Measurements from ENCODE around the gene SLC38A3. TPM values are rescaled to one million over a fixed set of nuclear protein-coding genes. Genes with fewer than 3 reads are reported as not detected.

The SLC38A3 gene
- total RNA-seq, 2 experiments from 2014 or later, result 0.29 TPM; not detected in 1

DNA sequence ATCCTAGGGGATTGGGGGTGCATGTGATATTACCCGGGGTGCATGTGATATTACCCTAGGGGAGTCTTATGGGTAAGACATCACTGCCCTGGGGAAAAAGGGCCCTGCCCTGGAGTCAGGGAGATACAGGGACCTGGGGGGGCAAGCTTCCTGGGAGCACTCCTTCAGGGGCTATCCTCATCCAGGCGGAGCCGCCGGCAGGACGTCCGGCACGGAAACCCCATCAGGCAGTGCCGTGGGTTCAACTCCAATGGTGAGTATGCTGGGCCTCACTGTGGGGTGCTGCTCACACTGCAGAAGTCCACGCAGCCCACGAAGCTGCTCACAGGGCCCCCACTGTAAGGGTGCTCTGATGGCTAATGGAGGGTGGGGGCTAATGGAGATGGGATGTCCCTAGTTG lies 19.0 kb upstream of the SLC38A3 start:
- CTCF ChIA-PET, result interaction anchor here (0.6 to 3.1 kb wide), 3 partner anchors 9 to 74 kb away, joined by 3 to 11 read pairs (median 6); no protein-coding TSS in a partner anchor
- POLR2A ChIA-PET, result no interaction called here

DNA sequence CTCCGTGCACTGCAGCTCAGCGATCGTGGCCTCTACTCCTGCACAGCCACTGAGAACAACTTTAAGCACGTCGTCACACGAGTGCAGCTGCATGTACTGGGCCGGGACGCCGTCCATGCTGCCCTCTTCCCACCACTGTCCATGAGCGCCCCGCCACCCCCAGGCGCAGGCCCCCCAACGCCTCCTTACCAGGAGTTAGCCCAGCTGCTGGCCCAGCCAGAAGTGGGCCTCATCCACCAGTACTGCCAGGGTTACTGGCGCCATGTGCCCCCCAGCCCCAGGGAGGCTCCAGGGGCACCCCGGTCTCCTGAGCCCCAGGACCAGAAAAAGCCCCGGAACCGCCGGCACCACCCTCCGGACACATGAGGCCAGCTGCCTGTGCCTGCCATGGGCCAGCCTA lies 17.3 kb upstream of the SLC38A3 start:
- POLR2A ChIA-PET, result no interaction called here
- CTCF ChIA-PET, result interaction anchor here (1.5 to 3.1 kb wide), 2 partner anchors 34 to 38 kb away, joined by 3 to 11 read pairs; no protein-coding TSS in a partner anchor

DNA sequence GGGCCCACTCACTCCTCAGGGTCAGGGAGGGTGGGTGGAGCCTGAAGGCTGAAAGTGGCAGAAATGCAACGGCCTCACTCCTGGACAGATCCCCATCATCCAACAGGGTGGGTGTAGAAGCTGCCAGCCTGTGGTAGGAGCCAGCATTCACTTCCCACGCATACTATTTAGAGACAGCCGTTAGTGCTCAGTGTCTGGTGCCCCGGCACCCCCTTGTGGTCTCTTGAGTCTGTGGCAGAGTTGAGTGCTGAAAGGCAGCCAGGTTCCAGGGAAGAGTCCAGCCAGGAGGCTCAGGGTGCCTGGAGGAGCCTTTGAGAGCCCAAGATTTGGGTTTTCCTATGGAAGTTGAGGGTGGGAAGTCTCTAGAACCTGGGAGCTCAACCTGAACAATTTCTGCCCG lies 15.8 kb upstream of the SLC38A3 start:
- CTCF ChIA-PET, result interaction anchor here (0.6 to 3.1 kb wide), 7 partner anchors 33 to 110 kb away, joined by 3 to 11 read pairs (median 3); no protein-coding TSS in a partner anchor
- POLR2A ChIA-PET, result no interaction called here

DNA sequence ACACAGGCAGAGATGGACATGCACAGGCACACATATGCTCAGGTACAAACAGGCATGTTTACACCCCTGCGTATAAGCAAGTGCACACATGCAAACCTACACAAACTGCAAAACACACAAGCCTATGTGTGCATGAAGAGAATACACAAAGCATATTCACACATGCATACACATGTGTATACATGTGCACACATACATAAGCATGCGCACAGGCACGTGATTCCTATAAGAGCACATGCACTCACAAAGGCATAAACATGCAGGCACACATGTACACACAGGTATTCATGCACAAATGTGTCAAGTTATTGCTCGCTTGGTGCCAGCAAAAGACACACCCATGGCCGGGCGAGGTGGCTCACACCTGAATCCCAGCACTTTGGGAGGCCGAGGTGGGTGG lies 15.1 kb upstream of the SLC38A3 start:
- CTCF ChIA-PET, result interaction anchor here (0.6 to 6.9 kb wide), 3 partner anchors 34 to 70 kb away, joined by 3 to 190 read pairs (median 3); no protein-coding TSS in a partner anchor
- POLR2A ChIA-PET, result no interaction called here

DNA sequence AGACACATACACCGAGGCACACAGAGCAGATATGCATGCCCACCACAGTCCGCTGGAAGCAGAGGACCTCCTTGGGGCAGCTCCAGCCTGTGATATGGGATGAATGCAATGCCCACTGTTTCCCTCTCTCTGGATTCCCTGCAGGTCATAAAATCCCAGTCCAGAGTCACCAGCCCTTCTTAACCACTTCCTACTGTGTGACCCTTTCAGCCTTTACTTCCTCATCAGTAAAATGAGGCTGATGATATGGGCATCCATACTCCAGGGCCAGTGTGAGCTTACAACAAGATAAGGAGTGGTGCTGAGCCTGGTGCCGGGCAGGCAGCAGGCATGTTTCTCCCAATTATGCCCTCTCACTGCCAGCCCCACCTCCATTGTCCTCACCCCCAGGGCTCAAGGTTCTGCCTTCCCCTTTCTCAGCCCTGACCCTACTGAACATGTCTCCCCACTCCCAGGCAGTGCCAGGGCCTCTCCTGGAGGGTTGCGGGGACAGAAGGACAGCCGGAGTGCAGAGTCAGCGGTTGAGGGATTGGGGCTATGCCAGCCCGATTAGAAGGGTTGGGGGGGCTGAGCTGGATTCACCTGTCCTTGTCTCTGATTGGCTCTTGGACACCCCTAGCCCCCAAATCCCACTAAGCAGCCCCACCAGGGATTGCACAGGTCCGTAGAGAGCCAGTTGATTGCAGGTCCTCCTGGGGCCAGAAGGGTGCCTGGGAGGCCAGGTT lies 14.0 kb upstream of the SLC38A3 start, which contains the start of gene GNAT1:
TSS of gene GNAT1 (plus strand) at position 675 of the 725 bp plus-strand sequence. CDS start 116 bp downstream, outside the sequence.
- ChIA-PET CTCF (interaction anchor here (1.1 to 6.9 kb wide), 7 partner anchors 19 to 86 kb away, joined by 3 to 190 read pairs (median 4); no protein-coding TSS in a partner anchor), POLR2A (interaction anchor here (1.7 kb wide), 1 partner anchor 35 kb away, joined by 4 read pairs; no protein-coding TSS in a partner anchor)

DNA sequence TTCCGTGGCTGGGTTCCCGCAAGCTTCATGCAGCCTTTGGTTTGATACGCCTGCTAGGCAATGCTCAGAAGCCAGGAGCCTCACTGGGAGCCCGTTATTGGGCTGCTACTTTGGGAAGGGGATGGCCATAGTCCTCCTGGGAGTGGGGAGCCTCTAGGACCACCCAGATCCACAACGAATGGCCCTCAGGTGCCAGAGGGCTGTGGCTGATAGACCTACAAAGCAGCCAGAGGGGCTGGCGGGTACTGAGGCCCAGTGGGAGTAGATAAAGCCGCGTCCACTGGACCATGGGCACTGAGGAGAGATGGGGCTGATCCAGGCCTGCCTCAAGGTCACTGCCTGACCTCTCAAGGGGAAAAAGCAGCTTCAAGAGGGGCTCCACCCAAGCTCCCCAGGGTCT lies 12.9 kb upstream of the SLC38A3 start:
- ChIA-PET CTCF (interaction anchor here (0.5 to 6.9 kb wide), 19 partner anchors 11 to 213 kb away, joined by 3 to 190 read pairs (median 4); partner anchors contain the start of genes LSMEM2 and SLC38A3), POLR2A (interaction anchor here (0.5 to 1.7 kb wide), 2 partner anchors 34 to 74 kb away, joined by 4 read pairs; no protein-coding TSS in a partner anchor)

DNA sequence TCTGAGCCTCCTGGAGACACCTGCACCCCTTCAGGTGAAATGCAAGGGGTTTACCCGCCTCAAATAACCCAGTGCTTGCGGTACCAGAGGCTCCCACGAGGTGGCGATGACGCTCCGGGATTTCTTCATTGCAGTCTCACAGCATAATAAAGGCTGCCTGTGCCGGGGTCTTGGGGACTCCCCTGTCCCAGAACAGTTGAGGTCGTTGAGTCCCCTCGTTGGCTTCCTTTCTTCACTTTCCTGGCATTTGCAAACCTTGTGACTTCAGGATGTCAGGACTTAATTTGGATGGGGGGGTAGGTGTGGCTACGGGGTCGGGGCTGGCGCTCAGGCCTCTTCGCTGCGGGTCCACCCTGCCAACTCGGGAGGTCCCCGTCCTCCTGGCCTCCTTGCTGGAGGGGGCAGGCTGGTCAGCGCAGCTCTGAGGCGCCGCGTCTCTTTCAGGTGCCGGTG lies 12.4 kb upstream of the SLC38A3 start:
- CTCF ChIA-PET, result interaction anchor here (0.7 to 6.9 kb wide), 23 partner anchors 11 to 132 kb away, joined by 3 to 190 read pairs (median 5); partner anchors contain the start of genes HYAL3, LSMEM2, NAA80 and SLC38A3
- POLR2A ChIA-PET, result interaction anchor here (0.5 to 1.7 kb wide), 2 partner anchors 34 to 75 kb away, joined by 4 read pairs; no protein-coding TSS in a partner anchor

DNA sequence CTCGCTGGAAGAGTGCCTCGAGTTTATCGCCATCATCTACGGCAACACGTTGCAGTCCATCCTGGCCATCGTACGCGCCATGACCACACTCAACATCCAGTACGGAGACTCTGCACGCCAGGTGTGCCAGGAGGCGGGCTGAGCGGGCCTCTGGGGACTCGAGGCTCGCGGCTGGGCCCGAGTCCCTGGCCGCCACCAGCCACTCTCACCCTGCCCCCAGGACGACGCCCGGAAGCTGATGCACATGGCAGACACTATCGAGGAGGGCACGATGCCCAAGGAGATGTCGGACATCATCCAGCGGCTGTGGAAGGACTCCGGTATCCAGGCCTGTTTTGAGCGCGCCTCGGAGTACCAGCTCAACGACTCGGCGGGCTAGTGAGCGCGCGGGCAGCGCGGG lies 11.8 kb upstream of the SLC38A3 start:
- CTCF ChIA-PET, result interaction anchor here (0.6 to 6.9 kb wide), 21 partner anchors 11 to 315 kb away, joined by 3 to 190 read pairs (median 8); partner anchors contain the start of genes GNAI2, HYAL3, LSMEM2 and NAA80
- POLR2A ChIA-PET, result interaction anchor here (2.1 kb wide), 1 partner anchor 33 kb away, joined by 12 read pairs; no protein-coding TSS in a partner anchor

DNA sequence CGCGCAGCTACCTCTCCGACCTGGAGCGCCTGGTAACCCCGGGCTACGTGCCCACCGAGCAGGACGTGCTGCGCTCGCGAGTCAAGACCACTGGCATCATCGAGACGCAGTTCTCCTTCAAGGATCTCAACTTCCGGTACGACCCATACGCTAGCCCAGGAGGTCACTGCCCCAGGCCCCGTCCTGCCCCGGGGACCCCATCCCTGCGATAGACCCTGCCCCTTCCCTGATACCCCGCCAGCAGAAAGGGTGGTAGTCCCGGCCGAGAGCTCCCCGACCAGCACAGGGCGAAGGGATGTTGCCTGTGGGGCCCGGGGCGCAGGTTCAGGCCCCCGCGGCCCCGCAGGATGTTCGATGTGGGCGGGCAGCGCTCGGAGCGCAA lies 11.3 kb upstream of the SLC38A3 start:
- CTCF ChIA-PET, result interaction anchor here (0.6 to 6.9 kb wide), 25 partner anchors 11 to 316 kb away, joined by 3 to 190 read pairs (median 8); partner anchors contain the start of genes GNAI2, HYAL3, LSMEM2 and NAA80
- POLR2A ChIA-PET, result interaction anchor here (2.1 kb wide), 1 partner anchor 32 kb away, joined by 12 read pairs; no protein-coding TSS in a partner anchor

DNA sequence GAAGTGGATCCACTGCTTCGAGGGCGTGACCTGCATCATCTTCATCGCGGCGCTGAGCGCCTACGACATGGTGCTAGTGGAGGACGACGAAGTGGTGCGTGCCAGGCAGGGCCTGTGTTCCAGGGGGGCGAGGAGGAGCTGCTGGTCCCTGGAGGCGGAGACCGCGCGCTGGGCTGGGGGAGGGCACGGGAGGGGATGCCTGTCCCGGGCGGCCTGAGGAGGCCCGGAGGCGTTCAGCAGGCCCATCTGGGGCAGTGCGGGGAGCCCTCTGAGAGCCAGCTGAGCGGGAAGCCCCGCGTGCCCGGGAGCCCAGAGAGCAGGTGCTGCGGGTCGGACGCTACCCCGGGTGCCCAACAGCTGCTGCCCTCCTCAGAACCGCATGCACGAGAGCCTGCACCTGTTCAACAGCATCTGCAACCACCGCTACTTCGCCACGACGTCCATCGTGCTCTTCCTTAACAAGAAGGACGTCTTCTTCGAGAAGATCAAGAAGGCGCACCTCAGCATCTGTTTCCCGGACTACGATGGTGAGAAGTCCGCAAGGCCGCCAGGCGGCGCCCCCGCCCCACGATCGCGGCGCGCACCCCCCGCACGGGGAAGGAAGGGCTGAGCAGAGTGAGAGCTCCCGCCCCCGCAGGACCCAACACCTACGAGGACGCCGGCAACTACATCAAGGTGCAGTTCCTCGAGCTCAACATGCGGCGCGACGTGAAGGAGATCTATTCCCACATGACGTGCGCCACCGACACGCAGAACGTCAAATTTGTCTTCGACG lies 10.8 kb upstream of the SLC38A3 start:
- ChIA-PET POLR2A (interaction anchor here (0.5 to 2.1 kb wide), 3 partner anchors 32 to 66 kb away, joined by 3 to 12 read pairs (median 4); no protein-coding TSS in a partner anchor), CTCF (interaction anchor here (0.7 to 6.9 kb wide), 35 partner anchors 8 to 105 kb away, joined by 3 to 190 read pairs (median 6); partner anchors contain the start of genes GNAI2, HYAL3, LSMEM2 and NAA80)

DNA sequence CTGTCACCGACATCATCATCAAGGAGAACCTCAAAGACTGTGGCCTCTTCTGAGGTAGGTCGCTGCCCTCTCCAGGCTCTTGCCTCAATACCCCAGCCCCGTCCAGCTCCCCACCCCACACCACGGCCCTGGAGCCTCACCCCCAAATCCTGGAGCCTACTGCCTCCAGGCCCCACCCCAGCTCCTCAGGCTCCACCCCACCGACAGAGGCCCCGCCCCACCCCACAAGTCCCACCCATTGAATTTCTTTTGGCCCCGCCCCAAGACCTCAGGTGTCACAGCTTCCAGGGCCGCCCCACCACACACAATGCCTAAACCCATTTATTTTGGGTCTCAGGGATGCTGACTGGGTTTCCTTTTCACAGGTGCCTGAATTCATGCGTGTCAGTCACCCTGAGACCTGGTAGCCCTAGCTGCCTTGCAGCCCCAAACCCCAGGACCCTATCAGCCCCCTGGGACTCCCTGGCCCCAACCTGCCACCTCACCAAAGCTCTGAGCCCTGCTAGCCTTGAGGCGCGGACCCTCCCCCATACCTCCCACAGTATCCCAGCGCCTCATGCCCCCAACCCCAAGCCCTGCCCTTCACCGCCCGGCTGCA lies 10.1 kb upstream of the SLC38A3 start:
- POLR2A ChIA-PET, result interaction anchor here (0.9 to 2.1 kb wide), 2 partner anchors 31 to 52 kb away, joined by 3 to 12 read pairs; no protein-coding TSS in a partner anchor
- CTCF ChIA-PET, result interaction anchor here (0.5 to 6.9 kb wide), 33 partner anchors 9 to 1298 kb away, joined by 3 to 190 read pairs (median 6); partner anchors contain the start of genes GNAI2, HYAL3, LSMEM2 and NAA80

DNA sequence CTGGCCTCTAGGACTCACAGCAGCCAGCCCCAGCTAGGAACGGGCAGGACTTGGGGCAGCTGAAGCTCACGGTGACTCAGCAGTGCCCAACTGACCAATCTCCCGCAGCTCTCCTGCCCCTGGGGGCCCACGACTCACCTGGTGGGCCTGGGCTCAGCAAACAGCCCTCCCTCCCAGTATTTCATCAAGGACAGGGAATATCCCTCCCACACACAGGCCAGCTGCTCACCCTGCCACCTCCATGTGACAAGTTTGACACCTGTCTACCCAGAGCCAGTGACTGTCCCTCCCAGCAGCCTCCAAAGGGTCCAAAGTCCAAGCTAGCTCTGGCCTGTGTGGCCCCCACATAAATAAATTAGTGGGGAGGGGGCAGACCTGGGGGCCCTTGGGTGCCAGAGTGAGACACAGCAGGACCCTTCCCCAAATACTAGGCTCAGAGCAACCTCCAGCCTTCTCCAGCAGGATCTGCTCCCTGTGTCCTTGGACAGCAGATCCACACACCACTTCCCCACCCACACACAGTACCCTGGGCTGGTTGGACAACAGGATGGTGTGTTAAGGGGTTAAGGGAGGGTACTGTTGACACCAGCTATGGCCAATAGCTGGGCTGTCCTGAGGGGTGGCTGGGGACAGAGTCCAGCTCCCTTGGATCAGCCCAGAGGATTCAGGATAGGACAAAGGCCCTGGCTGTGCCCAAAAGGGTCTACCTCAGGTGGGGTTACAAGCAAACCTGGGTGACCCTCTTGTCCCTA lies 9.4 kb upstream of the SLC38A3 start:
- CTCF ChIA-PET, result interaction anchor here (0.5 to 6.9 kb wide), 18 partner anchors 9 to 1299 kb away, joined by 3 to 190 read pairs (median 8); partner anchors contain the start of genes HYAL3, LSMEM2, NAA80 and SLC38A3
- POLR2A ChIA-PET, result no interaction called here

DNA sequence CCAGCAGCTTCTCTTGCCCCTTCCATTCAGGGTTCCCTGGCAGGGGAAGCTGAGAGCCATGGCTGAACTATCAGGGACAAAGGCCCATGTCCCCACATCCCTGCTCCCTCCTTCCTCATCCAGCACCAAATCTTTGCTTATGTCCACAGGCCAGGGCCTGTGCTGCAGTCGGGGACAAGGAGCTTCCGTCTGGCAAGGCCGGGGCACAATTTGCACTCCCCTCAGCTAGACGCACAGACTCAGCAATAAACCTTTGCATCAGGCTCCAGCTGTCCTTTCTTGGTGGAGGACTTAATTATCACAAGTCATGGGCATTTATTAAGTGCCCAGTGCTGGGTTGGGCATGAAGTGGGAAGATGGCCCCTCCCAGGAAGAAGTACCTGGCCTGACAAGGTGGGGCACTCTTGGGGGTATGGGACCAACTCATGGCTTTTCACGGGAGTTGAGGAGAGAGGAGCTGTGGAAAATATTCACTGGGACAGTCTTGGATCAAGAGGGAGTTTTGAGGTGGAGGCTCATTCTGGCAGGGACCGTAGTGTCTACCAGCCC lies 8.7 kb upstream of the SLC38A3 start:
- POLR2A ChIA-PET, result no interaction called here

DNA sequence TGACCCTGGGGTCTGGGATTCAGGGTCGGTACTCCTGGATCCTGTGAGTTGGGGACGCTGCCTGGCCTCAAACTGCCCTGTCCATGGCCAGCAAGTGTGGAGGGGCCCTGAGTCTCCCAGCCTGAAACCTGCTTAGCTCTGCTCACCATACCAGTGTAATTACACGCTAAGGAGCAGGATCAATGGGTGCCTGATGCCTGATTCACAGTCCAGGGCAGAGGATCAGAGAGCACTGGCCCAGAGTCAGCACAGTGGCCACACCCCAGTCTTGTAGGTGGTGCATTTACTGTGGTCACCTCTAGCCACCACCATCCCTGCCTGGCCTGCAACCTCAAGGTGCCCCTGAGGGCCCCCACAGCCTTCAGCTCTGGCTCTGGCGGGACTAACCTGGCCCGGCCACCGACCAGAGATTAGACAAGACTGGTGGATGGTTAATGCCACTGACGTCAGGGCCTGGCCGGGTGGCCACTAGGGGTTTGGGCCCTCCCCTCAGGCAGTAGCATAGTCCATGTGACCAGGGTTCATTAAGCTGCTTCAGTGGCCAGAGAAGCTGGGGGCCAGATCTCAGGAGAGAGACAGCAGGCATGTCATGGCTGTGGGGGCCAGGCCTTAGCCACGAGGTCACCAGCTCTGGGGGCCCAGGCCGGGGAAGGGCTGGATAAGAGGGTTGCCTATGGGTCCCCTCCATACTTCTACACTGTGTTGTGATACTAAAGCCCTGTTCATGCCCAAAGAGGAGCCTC lies 3.3 kb upstream of the SLC38A3 start:
- ChIA-PET POLR2A (no interaction called here), CTCF (interaction anchor here (0.6 to 5.8 kb wide), 5 partner anchors 8 to 145 kb away, joined by 3 to 32 read pairs (median 3); no protein-coding TSS in a partner anchor)

More for the DNA sequence above, 8.7 kb upstream of the SLC38A3 start:
- CTCF ChIA-PET, result interaction anchor here (0.8 to 6.9 kb wide), 5 partner anchors 31 to 76 kb away, joined by 3 to 190 read pairs (median 13); no protein-coding TSS in a partner anchor

DNA sequence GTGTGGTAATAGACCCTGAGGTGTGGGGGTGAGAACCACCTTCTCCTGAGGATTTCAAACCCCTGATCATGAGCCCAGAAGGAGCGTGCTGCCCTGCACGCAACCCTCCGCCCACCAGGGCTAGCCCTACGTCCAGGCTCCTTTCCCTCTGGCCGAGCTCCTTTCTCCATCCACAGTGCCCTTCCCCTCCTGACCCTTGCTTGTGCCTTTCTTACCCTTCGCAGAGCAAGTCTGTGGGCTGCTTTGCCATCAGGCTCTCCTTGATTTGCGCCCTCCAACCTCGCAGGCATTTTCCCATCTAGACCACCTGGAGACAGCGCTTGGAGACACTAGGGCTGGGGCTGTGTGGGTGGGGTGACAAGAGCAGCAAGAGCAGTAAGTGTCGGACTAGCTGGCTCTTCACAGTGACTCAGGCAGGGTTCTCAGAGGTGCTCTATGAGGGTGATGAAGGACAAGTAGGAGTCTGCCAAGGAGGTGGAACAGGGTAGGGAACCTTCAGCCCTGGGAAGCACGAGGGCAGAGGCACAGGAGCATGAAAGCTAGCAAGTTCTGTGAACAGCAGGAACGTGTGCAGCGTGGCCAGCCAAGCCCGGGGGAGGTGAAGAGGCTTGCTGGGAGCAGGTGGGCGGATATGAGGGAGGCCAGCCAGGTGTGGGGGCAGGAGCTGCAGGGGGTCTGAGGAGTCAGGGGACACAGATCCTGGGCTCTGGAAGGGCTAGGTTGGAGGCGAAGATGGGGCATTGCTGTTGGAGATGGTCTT lies 2.5 kb upstream of the SLC38A3 start:
- ChIA-PET CTCF (interaction anchor here (0.6 to 5.8 kb wide), 6 partner anchors 8 to 144 kb away, joined by 3 to 32 read pairs (median 4); no protein-coding TSS in a partner anchor), POLR2A (no interaction called here)

All from activated CD8-positive, alpha-beta memory T cell treated with anti-CD3 and anti-CD28 coated beads for 36 hours (primary cell).